CD14-positive monocyte (primary cell): ENCODE data around the gene WDR74. TPM values are rescaled to one million over a fixed set of nuclear protein-coding genes. Genes with fewer than 3 reads are reported as not detected.

ENCODE experiments used
- DNase-seq, 3 donors: peaks; one replicate each; pipeline ENCODE4 v3.0.0-alpha.2; 2011 to 2022
- H2AFZ ChIP-seq: 2 replicates; pipeline ENCODE4 v1.6.0; 2012; ENCODE audit warnings: mild to moderate bottlenecking, low read depth, low read length, inconsistent platforms; ENCODE audit not compliant: insufficient read depth, poor library complexity, severe bottlenecking
- H3K27ac ChIP-seq, 2 donors: 1 replicate in 1 of 2; 2 replicates in 1 of 2; pipeline ENCODE4 v1.5.1; 2012 to 2013; ENCODE audit warnings: low read length in 2 of 2, control low read depth in 1 of 2, inconsistent platforms in 1 of 2, low read depth in 1 of 2, mild to moderate bottlenecking in 1 of 2
- H3K27me3 ChIP-seq, 2 donors: one replicate each; pipeline versions ENCODE4 v1.6.0 to v1.6.1; 2011 to 2013; ENCODE audit warnings: low read length in 2 of 2; ENCODE audit not compliant: control insufficient read depth in 2 of 2, insufficient read depth in 2 of 2
- H3K36me3 ChIP-seq, 2 donors: replicated peaks in 1 of 2; 1 replicate in 1 of 2; 2 replicates in 1 of 2; pipeline versions ENCODE4 v1.5.1 to v1.6.1; 2012 to 2013; ENCODE audit warnings: low read length in 2 of 2, control low read depth in 1 of 2, inconsistent platforms in 1 of 2, mild to moderate bottlenecking in 1 of 2; ENCODE audit not compliant: insufficient read depth in 2 of 2, control insufficient read depth in 1 of 2
- H3K4me1 ChIP-seq, 2 donors: 1 replicate in 1 of 2; 2 replicates in 1 of 2; pipeline versions ENCODE4 v1.5.1 to v1.6.1; 2012 to 2013; ENCODE audit warnings: low read length in 2 of 2, control low read depth in 1 of 2, inconsistent platforms in 1 of 2, mild to moderate bottlenecking in 1 of 2, moderate library complexity in 1 of 2; ENCODE audit not compliant: insufficient read depth in 2 of 2, control insufficient read depth in 1 of 2
- H3K4me2 ChIP-seq: replicated peaks from 2 replicates; pipeline ENCODE3; 2012; ENCODE audit warnings: low read length, moderate library complexity, mild to moderate bottlenecking; ENCODE audit not compliant: poor library complexity, severe bottlenecking; ENCODE audit errors: extremely low read depth
- H3K4me3 ChIP-seq, 3 experiments: fragments of 200-600 bp in 1 of 3; sonication (generic) in 1 of 3; replicated peaks in 1 of 3; 1 replicate in 2 of 3; 2 replicates in 1 of 3; pipeline ENCODE4 v1.5.1; 2011 to 2013; ENCODE audit warnings: low read length in 3 of 3, mild to moderate bottlenecking in 3 of 3, control low read depth in 2 of 3, low read depth in 2 of 3, inconsistent platforms in 1 of 3, moderate library complexity in 1 of 3
- H3K79me2 ChIP-seq: 2 replicates; pipeline ENCODE4 v1.6.0; 2012; ENCODE audit warnings: mild to moderate bottlenecking, control low read depth, inconsistent platforms, low read length, moderate library complexity; ENCODE audit not compliant: insufficient read depth
- H3K9ac ChIP-seq: 2 replicates; pipeline ENCODE4 v1.6.0; 2017; ENCODE audit warnings: low read length, mild to moderate bottlenecking; ENCODE audit not compliant: insufficient read depth, poor library complexity, severe bottlenecking
- H3K9me3 ChIP-seq, 2 donors: replicated peaks in 1 of 2; 1 replicate in 1 of 2; 2 replicates in 1 of 2; pipeline versions ENCODE4 v1.5.1 to v1.6.1; 2012 to 2013; ENCODE audit warnings: low read length in 2 of 2, control low read depth in 1 of 2; ENCODE audit not compliant: control insufficient read depth in 1 of 2, insufficient read depth in 1 of 2
- H4K20me1 ChIP-seq: 2 replicates; pipeline ENCODE4 v1.6.0; 2012; ENCODE audit warnings: mild to moderate bottlenecking, low read length, control low read depth, moderate library complexity; ENCODE audit not compliant: insufficient read depth
- H3K27ac Mint-ChIP-seq, 7 donors: one replicate each; pipeline ENCODE4 v1.8.0; 2020; ENCODE audit warnings: mild to moderate bottlenecking in 7 of 7, mixed read lengths in 7 of 7, moderate library complexity in 6 of 7, inconsistent platforms in 2 of 7
- H3K27me3 Mint-ChIP-seq, 3 donors: one replicate each; pipeline ENCODE4 v1.8.0; 2021 to 2022; ENCODE audit warnings: low read depth in 3 of 3, mild to moderate bottlenecking in 3 of 3, mixed read lengths in 3 of 3, moderate library complexity in 3 of 3, inconsistent platforms in 1 of 3
- H3K36me3 Mint-ChIP-seq, 2 donors: one replicate each; pipeline ENCODE4 v1.8.0; 2020; ENCODE audit warnings: mixed read lengths in 2 of 2, inconsistent platforms in 1 of 2, mild to moderate bottlenecking in 1 of 2
- H3K4me1 Mint-ChIP-seq: one replicate; pipeline ENCODE4 v1.8.0; 2020; ENCODE audit warnings: mild to moderate bottlenecking, mixed read lengths
- H3K4me3 Mint-ChIP-seq, 2 donors: one replicate each; pipeline ENCODE4 v1.8.0; 2020; ENCODE audit warnings: mild to moderate bottlenecking in 2 of 2, mixed read lengths in 2 of 2, moderate library complexity in 1 of 2
- H3K9me3 Mint-ChIP-seq, 7 donors: one replicate each; pipeline ENCODE4 v1.8.0; 2020 to 2022; ENCODE audit warnings: mixed read lengths in 7 of 7, mild to moderate bottlenecking in 6 of 7, moderate library complexity in 6 of 7, inconsistent platforms in 2 of 7
- WGBS: methylation state at CpG from one replicate; pipeline ENCODE4 v1.1.5; 2013; ENCODE audit warnings: missing lambda C conversion rate; ENCODE audit not compliant: insufficient coverage; 5-methylcytosine and 5-hydroxymethylcytosine counted together
- intact Hi-C, 2 donors: fragments of 100-400 bp; cut with micrococcal nuclease; formaldehyde crosslinking; loops; one replicate each; pipeline versions ENCODE4 v1.15.0 to v1.15.1; 2023
- polyA plus RNA-seq, 3 donors: library from polyadenylated mRNA; depleted of rRNA in 1 of 3; unstranded in 2 of 3; stranded (reverse) in 1 of 3; fragments of 300-500 nt in 2 of 3; fragments of >200 nt in 1 of 3; fragmentation: Illumina TruSeq in 2 of 3; gene quantifications; 1 replicate in 2 of 3; 2 replicates in 1 of 3; pipeline ENCODE4 v1.2.3, GENCODE V29; 2012 to 2021
- TF ChIP-seq, protein P1 (sequence below): fragments of 200-600 bp; IDR thresholded peaks from one replicate; pipeline ENCODE4 v1.8.0; 2022; ENCODE audit warnings: antibody characterized with exemption, mild to moderate bottlenecking

The WDR74 gene
- polyA plus RNA-seq, 3 donors = 14.2 to 52.5 (median 18.4) TPM

DNA sequence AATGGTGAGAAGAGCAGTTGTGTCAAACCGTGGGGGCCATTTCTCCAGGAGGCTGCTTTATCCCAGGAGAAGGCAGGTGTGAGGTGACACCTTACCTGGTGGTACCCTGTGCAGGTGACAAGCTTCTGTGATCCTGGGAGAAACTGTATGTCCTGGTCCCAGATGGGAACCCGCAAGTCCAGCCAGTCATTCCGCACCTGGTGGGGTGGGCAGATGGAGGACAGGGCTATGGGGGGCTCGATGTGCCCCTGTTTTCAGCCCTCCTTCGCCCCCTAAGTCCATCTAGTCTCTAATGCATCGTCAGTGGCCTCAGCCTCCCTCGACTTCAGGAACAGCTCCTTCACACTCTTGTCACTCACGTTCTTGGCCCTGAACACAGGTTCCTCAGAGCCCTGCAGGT, 4.1 kb downstream of the WDR74 start:
- Histone ChIP-seq H3K9me3 (no peaks in the 10 kb centered on the region), H3K4me3 (no peak overlapping the region), H3K4me2 (no peak overlapping the region), H2AFZ (no peak overlapping the region), H3K9ac (no peak overlapping the region), H3K36me3 (peaks cover 11 to 33% of the 10 kb centered on the region in 2 donors), H3K4me1 (peaks cover 27 to 39% of the 10 kb centered on the region in 2 donors), H3K79me2 (peaks cover 83% of the 10 kb centered on the region), H3K27me3 (no peaks in the 10 kb centered on the region), H3K27ac (peak overlapping the region in 1 of 2 donors; percentile 26), H4K20me1 (peaks cover 7% of the 10 kb centered on the region)
- Mint-ChIP-seq H3K27ac (peak overlapping the region in 5 of 7 donors; percentile 6 to 73 (median 59)), H3K36me3 (peaks cover 29 to 32% of the 10 kb centered on the region in 2 donors), H3K4me3 (no peak overlapping the region), H3K4me1 (peaks cover 37% of the 10 kb centered on the region), H3K27me3 (no peaks in the 10 kb centered on the region), H3K9me3 (peaks cover 0 to 3% (median 0%) of the 10 kb centered on the region in 7 donors)
- TF ChIP-seq, protein P1, sequence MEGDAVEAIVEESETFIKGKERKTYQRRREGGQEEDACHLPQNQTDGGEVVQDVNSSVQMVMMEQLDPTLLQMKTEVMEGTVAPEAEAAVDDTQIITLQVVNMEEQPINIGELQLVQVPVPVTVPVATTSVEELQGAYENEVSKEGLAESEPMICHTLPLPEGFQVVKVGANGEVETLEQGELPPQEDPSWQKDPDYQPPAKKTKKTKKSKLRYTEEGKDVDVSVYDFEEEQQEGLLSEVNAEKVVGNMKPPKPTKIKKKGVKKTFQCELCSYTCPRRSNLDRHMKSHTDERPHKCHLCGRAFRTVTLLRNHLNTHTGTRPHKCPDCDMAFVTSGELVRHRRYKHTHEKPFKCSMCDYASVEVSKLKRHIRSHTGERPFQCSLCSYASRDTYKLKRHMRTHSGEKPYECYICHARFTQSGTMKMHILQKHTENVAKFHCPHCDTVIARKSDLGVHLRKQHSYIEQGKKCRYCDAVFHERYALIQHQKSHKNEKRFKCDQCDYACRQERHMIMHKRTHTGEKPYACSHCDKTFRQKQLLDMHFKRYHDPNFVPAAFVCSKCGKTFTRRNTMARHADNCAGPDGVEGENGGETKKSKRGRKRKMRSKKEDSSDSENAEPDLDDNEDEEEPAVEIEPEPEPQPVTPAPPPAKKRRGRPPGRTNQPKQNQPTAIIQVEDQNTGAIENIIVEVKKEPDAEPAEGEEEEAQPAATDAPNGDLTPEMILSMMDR = no peak
- WGBS = 100% methylated on average over 6 of the region's 8 CpGs
- intact Hi-C loops = loop anchor here in 1 of 2 donors (5.0 kb wide), 1 partner anchor 33 kb away; no protein-coding TSS in a partner anchor
- peak in 1 of 3 donors; percentile 41 for DNase-seq

DNA sequence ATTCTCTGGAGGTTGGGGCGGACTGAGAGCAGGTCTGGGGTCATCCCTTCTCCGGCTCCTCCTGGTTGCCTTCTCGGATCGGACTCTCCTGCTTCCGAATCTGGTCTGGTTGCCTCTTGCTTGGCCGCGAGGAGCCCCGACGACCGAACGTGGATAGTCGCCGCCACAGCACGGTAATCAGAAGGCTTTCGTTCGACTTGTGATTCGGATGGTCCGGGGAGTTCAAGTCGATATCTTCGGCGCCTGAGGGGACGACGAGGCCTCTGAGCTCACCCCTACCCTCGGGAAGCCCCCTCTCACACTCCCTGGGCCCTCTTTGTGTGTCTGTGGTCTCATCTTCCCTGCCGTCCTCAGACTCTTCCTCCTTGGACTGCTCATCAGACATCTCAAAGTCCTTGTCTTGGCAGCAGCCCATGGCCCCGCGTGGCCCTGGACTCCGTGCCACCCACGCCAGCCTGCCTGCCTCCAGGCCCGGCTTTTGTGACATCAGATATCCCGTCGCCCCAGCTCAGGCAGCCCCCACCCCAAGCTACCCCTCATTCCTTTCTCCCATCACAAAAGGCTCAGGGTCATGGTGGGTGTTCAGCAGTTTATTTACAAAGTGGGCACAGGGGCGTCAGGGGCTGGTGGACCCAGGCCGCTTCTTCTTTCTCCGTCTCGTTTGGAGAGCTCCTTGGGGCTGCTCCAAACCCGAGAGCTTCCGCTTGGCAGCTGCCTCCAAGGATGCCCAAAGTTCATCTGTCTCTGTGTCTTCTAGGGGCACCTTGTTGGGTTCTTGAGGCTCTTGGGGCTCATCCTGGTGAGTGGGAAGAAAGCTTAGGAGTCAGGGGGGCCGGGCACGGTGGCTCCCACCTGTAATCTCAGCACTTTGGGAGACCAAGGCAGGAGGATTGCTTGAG, 6.8 kb downstream of the WDR74 start, which contains the start of gene TEX54:
Gene TEX54 (minus strand): TSS at position 506 of the 899 bp plus-strand sequence.
- H2AFZ ChIP-seq = peak within 1 kb of the TSS; percentile 68
- peak within 1 kb of the TSS; percentile 90 for H3K9ac ChIP-seq
- H3K36me3 ChIP-seq = peaks cover 17 to 40% of the 10 kb centered on the region in 2 donors
- H3K79me2 ChIP-seq = peaks cover 91% of the 10 kb centered on the region
- DNase-seq = peak in 1 of 3 donors; percentile 70
- H3K4me3 ChIP-seq = peak within 1 kb of the TSS; percentile 69 to 96 (median 88)
- H3K4me1 ChIP-seq = peaks cover 24 to 31% of the 10 kb centered on the region in 2 donors
- H3K9me3 ChIP-seq = no peaks in the 10 kb centered on the region
- H3K9me3 Mint-ChIP-seq = no peaks in the 10 kb centered on the region
- peaks cover 40 to 47% of the 10 kb centered on the region in 2 donors for H3K36me3 Mint-ChIP-seq
- WGBS = 16% methylated on average over 35 of the region's 40 CpGs
- H4K20me1 ChIP-seq = peaks cover 16% of the 10 kb centered on the region
- intact Hi-C loops = loop anchor here in 1 of 2 donors (2.0 to 5.0 kb wide), 2 partner anchors 28 to 45 kb away; partner anchors contain the start of genes NXF1 and TMEM179B
- peak within 1 kb of the TSS; percentile 96 for H3K4me2 ChIP-seq
- H3K4me3 Mint-ChIP-seq = peak within 1 kb of the TSS; percentile 97 to 98
- peak within 1 kb of the TSS; percentile 99 to 100 (median 99) for H3K27ac Mint-ChIP-seq
- no peaks in the 10 kb centered on the region for H3K27me3 Mint-ChIP-seq
- peaks cover 33% of the 10 kb centered on the region for H3K4me1 Mint-ChIP-seq
- peak within 1 kb of the TSS; percentile 84 to 86 for H3K27ac ChIP-seq
- TF ChIP-seq, protein P1 = no peak
- no peaks in the 10 kb centered on the region for H3K27me3 ChIP-seq
